ENCODE data around the gene NPHS1.

- TF ChIP-seq POLR2A (IDR thresholded peaks at IDR 0.05) (no peak), CTCF (IDR thresholded peaks at IDR 0.05) (no peak), EP300 (IDR thresholded peaks at IDR 0.05; ENCODE audit: low read depth) (no peak), POLR2AphosphoS5 (IDR thresholded peaks at IDR 0.05) (no peak)
These were observed 55.4 kb downstream of the NPHS1 start for GRCh38 chr19:35796645-35797542.
